HG03196 (cell line): ENCODE results near the gene SMIM10L2A.
"Not testable (repeated sequence)": the region's sequence is repeated elsewhere in the genome, so short reads cannot be mapped to it uniquely, and the experiment has no call there.

ENCODE experiments used
- ATAC-seq: cut with Tn5 transposase; IDR thresholded peaks from one replicate; pipeline ENCODE4 v1.9.1; 2021; ENCODE audit not compliant: unreplicated experiment

SMIM10L2A gene

DNA sequence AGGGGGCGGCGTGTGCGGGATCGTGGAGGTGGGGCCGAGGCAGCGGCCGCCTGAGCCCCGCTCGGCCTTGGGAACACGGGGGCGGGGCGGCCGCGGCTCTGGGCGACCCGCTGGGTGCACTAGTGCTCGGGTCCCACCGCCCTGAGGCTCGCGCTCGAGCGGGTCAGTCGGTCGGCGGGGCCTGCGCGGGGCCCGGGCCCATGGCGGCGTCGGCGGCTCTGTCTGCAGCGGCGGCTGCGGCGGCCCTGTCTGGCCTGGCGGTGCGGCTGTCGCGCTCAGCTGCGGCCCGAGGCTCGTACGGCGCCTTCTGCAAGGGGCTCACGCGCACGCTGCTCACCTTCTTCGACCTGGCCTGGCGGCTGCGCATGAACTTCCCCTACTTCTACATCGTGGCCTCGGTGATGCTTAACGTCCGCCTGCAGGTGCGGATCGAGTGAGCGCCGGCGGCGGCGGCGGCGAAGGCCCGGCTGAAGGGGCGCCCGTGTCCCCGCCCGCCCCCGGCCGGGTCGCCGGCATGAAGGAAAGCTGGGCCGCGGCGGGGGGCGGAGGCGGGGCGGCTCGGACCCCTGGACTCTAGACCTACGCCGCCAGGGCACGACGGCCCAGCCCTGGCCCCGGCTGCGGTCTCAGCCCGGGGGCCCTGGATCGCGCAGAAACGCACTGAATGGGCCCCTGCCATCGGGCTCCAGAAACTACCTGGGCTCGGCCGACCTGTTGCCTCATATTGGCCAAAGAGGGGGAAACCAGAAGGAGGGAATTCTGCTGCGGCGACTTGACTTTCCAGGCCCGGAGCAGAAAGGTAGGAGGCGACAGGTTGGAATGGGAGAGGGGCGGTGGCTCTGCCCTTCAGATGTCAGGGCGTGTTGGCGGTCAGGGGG is at the start of gene SMIM10L2A:
Gene SMIM10L2A, plus strand, starts transcription at position 13 of the 878 bp plus-strand sequence. Its CDS starts 188 bp downstream, at position 201.
- peak; percentile 44 for ATAC-seq

DNA sequence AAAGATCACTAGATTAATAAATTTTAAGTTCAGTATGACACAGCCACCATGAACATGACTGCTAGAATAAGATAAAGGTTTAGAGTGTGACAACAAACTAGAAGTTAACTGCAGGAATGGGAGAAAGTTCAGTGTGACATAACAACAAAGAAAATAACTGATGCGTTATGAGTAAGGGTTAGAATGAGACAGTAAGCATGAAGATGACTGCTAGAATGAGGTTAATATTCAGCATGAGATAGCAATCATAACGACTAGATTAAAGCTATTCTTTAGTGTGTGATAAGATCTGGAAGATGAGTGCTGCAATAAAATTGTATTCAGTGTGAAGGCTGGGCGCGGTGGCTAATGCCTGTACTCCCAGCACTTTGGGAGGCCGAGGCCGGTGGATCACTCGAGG is 48.4 kb upstream of the SMIM10L2A start:
- no peak for ATAC-seq

DNA sequence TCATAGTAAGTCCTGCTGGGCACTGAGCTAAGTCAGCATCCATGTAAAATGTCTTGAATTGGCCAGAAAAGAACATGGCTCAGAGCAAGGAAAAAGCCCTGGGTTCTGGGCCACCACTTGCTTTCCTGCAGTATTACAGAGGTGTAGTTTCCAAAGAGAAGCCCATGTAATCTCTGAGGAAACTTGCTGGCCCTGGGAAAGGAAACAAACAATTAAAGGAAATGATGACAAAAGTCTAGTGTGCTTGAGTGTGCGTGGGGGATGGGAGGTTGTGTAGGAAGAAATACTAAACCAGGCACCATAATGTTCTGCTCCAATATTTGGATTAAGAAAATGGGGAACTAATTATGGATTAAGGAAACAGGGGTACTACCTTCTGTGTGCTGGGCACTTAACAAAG is 39.5 kb upstream of the SMIM10L2A start:
- no peak for ATAC-seq

DNA sequence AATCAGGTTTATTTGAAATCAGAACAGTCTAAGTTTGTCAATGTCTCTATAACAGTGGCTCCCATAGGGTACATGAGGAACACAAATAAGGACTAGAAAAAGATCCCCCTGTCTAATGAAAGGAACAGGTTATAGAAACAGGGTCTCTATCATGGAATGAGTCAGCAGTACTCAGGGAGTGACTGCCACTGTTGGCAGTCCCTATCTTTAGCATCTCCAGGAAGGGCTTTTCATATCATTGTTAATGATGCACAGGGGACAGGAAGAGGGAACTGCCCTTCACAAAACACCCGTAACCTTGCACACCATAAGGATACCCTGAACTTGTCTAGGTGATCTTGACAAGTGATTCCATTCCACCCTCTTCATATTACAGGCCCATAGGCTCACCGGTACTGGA is 38.5 kb upstream of the SMIM10L2A start:
- ATAC-seq: no peak

DNA sequence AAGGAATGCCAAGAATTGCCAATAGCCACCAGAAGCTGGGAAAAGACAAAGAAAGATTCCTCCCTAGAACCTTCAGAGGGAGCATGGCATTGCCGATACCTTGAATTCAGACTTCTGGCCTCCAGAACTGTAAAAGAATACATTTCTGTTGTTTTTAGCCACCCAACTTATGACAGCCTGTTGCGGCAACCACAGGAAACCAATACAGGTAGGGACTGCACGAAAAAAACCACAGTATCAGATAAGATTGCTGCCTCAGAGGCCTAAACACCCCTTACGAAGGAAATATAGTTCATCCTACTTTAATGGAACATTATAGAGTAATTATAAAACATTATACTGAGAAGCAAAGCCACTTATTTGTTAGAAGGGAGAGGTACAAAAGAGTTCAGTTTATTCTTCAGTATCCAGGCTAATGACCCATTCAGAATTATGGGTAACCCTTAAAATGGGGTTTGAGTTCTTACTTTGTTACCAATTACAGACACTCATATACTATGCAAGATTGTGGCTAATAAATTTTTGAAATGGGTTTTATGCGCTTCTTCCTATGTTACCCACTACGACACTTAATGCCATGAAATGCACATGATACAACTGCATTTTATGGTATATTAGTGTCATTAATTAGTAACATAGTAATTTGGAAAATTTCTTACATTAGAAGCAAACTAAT is 37.4 kb upstream of the SMIM10L2A start:
- ATAC-seq: no peak

DNA sequence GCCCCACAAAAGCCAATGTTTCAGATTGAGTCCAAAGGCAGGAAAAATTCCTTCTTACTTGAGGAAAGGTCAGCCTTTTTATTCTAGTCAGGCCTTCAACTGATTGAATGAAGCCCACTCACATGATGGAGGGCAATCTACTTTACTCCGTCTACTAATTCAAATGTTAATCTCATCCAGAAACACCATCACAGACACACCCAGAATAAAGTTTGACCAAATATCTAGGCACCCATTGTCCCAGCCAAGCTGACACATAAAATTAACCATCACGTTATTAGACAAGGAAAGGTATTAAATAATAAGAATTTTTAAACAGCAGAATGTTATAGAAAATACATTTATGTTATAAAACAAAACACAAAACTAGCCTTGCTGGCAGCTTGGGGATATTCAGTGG is 32.9 kb upstream of the SMIM10L2A start:
- no peak for ATAC-seq

DNA sequence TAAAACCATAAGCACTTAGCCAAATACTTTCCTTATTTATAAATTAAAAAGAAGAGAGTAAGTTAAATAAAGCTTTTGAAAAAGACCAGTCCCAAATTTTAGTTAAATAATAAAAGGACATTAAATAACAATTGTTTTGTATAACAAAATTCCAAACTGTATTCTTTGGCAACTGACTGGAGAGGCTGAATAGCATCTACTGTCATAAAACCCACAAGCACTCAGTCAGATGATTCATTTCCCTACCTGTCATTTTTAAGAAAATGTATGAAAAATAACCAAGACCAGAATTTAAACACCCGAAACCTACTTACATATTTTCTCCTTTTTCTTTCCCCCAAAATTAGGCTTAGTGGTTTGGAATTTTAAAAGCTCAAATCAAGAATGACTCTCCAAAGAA is 32.5 kb upstream of the SMIM10L2A start:
- ATAC-seq: no peak

DNA sequence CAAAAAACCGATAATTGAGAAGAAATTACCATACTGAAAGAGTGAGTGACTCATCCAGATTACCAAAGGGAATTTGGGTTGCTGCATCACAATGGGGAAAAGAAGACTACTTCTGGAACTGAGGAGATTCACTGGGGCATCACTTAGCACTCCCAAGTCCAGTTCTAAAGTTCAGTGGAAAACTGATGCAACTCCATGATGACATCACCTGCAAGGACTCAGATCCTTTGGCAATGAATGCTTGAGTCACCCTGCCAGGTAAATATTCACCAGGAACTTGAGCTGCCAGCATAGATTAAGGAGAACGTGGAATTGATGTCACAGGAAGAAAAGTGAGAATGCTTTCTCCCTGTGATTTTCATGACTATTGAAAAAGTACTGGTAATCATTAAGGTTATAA is 32.0 kb upstream of the SMIM10L2A start:
- no peak for ATAC-seq

DNA sequence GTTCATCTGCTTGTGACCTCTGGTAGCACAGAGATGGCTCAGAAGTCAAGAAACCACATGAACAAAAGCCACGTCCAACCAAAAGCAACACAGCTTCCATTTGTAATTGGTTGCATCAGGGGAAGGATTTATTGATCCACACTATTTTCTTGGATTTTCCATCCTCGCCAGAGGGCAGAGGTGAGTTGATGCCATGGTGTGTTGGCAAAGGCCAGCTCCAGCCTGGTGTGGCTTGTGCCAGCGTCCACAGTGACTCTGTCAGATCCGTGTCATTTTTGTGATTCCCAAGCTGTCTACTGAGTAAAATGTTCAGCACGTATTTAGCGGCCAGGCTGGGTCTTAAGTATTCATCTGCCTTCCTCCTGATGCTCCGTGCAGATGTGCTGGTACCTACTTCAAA is 30.0 kb upstream of the SMIM10L2A start:
- no peak for ATAC-seq

DNA sequence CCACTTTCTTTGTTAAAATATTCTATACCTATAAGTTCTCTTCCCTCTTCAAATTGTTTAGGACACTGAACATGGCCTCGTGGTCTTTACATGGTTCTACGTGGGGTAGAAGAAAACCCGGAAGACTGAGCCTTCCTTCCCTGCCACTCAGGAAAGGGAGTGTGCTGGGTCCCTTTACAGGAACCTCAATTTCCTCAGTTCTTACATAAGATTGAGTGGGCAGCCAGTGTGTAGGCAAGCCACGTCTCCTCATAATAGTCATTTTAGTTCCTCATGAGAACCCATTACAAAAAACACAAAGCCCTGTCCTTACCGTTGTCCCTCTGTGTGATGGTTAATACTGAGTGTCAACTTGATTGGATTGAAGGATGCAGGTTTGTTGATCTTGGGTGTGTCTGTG is 28.7 kb upstream of the SMIM10L2A start:
- ATAC-seq: no peak

DNA sequence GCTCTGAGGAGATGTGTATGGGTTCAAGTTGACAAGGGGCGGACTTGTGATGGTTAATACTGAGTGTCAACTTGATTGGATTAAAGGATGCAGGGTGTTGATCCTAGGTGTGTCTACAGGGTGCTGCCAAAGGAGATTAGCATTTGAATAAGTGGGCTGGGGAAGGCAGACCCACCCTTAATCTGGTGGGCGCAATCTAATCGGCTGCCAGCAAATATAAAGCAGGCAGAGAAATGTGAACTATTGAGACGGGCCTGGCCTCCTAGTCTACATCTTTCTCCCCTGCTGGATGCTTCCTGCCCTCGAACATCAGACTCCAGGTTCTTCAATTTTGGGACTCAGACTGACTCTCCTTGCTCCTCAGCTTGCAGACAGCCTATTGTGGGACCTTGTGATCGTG is 26.7 kb upstream of the SMIM10L2A start:
- ATAC-seq: no peak

DNA sequence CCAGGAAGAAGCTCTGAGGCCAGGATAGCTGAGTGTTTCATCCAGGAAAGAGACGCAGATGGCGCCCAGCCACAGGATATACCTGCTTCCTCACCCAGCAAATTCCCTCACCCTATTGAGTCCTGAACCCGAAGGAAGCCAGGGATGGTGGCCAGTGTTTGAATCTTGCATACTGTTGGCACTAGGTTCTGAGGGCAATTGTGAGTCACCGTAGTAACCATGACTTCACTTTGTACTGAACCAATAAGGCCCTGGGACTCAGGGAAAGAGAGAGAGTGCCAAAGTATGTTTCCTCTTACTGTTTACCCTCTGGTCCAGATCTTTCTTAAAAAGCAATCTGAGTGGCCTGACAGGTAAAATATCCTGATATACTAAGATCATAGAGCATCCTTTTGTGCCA is 25.6 kb upstream of the SMIM10L2A start:
- no peak for ATAC-seq

DNA sequence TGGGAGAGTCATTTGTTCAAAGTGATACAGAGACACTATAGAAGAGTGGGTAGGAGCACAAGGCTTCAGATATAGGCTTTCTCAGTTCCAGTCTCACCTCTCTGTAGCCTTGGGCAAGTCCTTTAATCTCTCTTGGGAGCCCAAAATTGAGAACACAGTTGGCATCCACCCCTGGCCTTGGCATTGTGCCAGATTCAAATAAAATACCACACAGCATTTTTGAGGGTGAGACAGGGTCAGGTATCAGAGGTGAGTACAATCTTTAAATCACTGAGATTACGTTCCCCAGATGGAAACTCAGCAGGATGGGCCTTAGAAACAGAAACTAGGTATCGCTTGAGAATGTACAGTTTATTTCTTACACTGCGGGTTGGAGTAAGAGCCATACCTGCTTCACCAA is 25.2 kb upstream of the SMIM10L2A start:
- no peak for ATAC-seq

DNA sequence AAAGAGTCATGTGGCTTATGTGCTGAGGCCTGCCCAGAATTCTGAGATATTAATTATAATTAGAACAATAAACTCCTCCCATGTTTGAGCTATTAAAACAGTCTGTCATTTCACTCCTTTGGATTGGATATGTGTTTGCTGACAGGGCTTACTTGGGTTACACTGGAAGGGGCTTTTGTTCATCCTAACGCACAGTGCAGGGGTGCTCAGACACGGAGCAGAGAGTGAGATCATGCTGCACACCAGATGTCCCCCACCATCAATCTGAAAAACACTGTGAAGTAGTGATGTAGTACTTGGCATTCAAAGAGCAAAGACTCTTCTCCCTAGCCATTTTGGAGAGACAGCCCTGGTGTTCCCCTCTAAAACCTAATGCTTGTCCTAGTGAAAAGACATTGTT is 24.1 kb upstream of the SMIM10L2A start:
- ATAC-seq: no peak

DNA sequence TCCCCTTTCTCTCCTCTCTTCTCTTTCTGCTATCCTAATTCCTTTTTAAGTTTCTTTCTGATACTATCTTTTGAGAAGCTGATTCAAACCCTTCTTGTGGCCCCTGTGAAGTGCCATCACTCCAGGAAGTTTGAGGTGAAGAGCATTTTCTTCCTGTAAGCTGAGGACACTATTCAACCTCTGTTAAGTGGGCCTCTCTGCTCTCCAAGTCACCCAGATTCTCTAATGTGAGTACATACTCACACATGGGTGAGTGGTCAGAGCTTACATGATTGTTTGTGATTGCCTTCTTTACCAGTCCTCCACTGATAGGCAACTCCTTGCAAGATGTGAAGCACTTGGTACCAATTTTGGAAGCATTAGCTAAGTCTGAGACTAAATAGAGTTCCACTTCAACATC is 18.4 kb upstream of the SMIM10L2A start:
- ATAC-seq: no peak

DNA sequence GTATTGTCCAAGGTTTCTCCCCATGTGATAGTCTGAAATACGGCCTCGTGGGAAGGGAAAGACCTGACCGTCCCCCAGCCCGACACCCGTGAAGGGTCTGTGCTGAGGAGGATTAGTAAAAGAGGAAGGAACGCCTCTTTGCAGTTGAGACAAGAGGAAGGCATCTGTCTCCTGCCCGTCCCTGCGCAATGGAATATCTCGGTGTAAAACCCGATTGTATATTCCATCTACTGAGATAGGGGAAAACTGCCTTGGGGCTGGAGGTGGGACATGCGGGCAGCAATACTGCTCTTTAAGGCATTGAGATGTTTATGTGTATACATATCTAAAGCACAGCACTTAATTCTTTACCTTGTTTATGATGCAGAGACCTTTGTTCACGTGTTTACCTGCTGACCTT is 15.3 kb upstream of the SMIM10L2A start:
- not testable (repeated sequence) for ATAC-seq

DNA sequence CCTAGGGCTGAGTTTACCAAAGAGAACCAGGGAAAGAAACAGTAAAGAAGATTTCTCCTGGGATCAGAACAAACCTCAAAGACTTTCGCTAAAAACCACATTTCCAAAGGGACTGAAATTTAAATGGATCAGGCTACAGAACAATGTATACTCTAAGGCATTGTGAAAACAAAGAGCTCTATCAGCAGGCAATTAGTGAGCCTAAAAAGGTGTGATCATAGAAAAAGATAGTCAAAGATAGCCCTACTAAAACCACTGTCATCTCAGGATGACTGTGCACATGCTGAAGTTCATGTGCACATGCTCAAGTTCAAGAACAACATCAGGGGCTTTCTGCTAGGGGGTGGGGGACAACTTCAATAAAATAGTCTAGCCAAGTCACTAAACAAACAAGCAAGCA is 12.9 kb upstream of the SMIM10L2A start:
- no peak for ATAC-seq

DNA sequence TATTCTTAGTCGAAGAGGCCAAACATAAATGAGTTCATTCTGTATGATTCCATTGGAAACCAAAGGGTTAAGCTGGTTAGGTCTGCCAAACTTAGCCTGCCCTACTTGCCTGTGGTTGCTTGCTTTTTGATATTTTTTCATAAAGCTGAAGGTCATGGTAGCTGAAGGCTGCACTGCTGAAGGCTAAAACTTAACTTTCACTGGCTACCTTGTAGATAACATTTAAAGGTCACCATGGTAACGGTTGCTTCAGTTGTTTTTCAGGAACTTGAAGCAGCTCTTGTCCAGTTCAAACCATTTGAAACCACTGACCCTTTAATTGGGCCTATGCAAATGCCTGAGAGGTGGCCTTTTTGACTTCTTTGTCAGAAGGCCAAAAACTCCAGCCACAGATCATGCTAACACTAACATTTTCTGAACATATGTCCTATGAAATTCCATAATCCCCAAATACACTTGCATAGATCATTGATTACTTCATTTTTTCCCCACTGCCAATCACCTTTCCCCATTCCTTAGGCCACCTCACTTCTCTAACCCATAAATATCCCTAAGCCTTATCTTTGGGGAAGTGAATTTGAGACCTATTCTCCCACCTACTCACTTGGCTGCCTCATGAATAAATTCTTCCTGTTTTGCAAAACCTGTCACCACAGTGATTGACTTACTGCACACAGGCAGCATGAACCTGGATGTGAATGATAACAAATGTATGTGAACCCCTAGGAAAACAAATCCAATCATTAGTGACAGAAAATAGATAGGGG is 10.7 kb upstream of the SMIM10L2A start:
- no peak for ATAC-seq

DNA sequence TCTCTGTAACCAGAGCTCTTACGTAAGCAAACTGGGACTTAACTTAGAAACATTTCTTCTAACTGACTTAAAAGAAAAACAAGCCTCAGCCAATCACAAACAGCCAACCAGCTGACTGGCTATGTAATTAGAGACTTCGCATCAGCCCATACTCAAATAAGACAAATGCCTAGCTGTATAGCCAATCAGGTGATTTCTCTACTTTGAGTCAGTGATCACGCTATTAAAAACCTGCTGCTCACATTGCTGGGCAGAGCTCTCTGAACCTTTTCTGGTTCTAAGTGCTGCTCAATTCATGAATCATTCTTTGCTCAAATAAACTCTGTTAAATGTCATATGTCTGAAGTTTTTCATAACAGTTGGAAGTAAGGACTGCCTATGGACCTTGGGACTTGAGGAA is 9.9 kb upstream of the SMIM10L2A start:
- ATAC-seq: no peak

DNA sequence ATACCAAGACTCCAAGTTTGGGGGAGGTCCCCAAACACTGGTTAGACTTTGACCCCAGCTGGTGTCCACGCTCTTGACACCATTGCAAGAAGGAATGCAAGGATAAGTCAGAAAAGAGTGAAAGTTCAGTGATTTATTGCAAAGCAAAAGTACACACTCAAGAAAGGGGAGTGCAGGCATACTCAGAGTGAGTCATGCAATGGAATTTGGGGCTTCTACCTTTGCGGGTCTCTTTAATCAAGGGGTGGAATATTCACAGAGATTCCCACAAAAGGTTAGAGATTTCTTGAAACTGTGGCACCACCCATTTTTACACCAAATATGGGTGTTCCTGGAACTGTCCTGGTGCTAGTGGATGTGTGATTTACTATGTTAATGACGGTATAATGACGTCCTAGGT is 5.2 kb upstream of the SMIM10L2A start:
- no peak for ATAC-seq

DNA sequence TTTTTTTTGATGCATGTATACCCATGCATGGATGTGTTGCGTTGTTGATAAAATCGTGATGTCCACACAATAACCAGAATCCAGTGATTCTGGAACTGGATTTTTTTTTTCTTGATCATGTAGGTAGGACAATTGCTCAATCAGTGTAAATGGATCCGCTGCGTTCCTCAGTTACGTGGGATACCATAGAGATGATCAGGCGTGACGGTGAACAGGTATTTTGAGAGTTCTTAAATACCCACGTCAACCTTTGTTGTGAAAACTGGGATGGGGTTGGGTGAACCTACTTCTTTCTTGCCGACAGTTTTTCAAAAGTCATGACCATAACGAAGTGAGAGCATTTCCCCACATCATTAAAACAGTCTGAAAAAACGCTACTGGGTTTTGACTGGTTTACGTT is 913 bp upstream of the SMIM10L2A start:
- ATAC-seq: no peak

DNA sequence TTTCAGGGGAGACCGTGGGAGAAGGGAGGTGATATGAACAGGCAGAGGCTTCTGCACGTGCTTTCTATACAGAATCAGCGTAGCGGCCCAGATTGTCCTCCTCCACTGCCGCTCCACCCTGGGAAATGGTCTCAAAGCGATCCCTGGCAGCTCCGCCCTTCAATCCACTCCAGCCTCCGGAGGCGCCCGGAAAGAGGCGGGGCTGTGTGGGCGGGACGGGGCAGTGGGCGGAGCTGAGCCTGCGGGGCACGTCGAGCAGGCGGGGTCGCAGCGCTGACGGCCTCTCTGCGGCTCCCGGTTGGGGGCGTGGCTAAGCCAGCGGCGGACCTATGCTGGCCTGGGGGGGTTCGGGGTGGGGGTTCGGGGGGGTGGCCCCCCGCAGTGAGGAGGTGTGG is 210 bp upstream of the SMIM10L2A start:
- peak; percentile 94 for ATAC-seq
